Astrocyte (in vitro differentiated cells and primary cell): ENCODE measurements around the gene TBXAS1.

Source experiments
- EZH2 ChIP-seq: IDR thresholded peaks from 2 replicates; pipeline ENCODE4 v1.6.1; 2012; ENCODE audit warnings: mild to moderate bottlenecking, low read length, inconsistent platforms; ENCODE audit not compliant: insufficient read depth
- TF ChIP-seq, protein P1 (sequence below): IDR thresholded peaks from 2 replicates; pipeline ENCODE4 v1.5.1; 2011; ENCODE audit warnings: low read depth, mild to moderate bottlenecking, inconsistent platforms, low read length, moderate library complexity; ENCODE audit not compliant: insufficient read depth

DNA sequence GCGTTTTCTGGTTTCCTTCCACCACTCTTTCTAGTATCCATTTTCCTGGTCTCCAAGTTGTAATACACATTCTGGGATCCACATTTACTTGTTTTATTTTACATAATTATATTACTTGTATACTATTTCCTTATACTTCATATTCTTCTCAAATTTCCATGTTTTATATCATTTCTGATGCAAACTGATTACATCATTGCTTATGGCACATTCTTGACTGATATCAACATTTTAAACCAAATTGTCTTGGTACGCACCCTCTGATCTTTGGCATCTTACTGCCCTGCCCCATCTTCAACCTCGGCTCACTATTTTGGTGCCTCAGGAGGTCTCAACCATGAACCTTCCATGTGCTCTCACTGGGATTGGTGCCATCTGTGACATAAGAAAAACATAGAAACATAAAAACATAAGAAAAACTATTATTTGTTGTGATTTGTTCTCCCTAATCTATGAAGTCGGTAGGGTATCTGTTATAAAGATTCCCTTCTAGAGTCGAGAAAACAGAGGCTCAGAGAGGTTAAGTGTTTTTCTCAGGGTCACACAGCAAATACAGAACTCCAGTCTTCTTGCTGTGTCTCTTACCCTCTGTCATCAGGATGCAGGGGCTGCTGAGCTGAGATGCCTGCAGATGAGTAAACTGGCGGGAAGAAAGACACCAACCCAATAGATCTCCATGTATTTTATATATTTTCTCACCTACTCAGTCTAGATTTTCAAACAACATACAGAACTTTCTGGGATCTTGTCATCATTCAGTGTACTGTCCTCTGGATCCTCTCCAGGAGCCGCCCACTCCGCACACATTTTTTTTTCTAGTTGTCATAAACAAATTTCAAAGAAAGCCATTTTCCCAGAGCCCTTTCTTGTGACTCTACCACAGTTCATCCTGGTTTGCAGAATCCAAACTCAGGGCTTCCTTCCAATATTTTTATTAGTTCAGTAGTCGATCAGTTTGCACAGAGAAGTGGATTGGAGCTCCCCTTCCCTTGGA, 154.2 kb downstream of the TBXAS1 start:
- TF ChIP-seq, protein P1, sequence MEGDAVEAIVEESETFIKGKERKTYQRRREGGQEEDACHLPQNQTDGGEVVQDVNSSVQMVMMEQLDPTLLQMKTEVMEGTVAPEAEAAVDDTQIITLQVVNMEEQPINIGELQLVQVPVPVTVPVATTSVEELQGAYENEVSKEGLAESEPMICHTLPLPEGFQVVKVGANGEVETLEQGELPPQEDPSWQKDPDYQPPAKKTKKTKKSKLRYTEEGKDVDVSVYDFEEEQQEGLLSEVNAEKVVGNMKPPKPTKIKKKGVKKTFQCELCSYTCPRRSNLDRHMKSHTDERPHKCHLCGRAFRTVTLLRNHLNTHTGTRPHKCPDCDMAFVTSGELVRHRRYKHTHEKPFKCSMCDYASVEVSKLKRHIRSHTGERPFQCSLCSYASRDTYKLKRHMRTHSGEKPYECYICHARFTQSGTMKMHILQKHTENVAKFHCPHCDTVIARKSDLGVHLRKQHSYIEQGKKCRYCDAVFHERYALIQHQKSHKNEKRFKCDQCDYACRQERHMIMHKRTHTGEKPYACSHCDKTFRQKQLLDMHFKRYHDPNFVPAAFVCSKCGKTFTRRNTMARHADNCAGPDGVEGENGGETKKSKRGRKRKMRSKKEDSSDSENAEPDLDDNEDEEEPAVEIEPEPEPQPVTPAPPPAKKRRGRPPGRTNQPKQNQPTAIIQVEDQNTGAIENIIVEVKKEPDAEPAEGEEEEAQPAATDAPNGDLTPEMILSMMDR = no peak
- no peak for TF ChIP-seq EZH2
